Ramos (cell line): ENCODE data around the gene TULP4.

Experiments
- in situ Hi-C: fragments of 300-500 bp; cut with MboI; formaldehyde crosslinking; loops from one replicate; pipeline ENCODE4 v1.14.3; 2022; ENCODE audit warnings: low sequenced_read_pairs; ENCODE audit not compliant: unreplicated experiment

TULP4 gene

DNA sequence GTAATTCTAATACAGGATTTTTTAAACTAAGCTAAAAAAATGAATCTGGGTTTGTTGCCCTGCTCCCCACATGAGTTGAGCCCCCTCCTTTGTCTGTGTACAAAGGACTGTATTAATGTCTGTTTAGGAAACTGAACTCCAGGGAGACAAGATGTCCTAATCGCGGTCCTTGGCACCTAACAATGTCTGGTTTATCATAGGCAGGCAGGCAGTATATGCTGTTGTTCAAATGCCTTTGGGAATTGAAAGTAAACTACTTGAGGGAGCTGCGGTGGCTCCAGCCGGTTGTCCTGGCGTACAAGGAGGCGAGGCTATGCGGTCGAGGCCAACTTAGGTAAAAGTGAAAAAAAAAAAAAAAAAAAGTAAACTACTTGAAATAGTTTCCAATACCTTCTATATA, 98.5 kb downstream of the TULP4 start:
- in situ Hi-C loops = no loop called here

- in situ Hi-C loops = no loop called here
Observed at GRCh38 chr6:158411998-158412397, 99.7 kb downstream of the TULP4 start.

DNA sequence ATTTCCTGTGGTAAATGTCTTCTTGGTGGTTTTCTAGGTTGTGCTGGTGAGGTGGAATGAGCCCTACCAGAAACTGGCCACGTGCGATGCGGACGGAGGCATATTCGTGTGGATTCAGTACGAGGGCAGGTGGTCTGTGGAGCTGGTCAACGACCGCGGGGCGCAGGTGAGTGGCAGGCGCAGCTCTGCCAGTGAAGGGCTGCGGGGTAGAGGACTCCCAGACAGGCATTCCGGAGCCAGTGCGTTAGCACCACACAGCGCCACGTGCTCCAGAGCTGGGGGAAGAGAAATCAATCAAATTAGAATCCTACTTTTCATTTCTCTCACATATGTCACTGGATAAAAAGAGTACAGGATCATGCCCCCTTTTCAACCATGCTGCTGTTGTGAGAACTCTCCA, 100.8 kb downstream of the TULP4 start:
- in situ Hi-C loops = no loop called here

- in situ Hi-C loops = no loop called here
Observed at GRCh38 chr6:158413814-158414565, 101.7 kb downstream of the TULP4 start.

DNA sequence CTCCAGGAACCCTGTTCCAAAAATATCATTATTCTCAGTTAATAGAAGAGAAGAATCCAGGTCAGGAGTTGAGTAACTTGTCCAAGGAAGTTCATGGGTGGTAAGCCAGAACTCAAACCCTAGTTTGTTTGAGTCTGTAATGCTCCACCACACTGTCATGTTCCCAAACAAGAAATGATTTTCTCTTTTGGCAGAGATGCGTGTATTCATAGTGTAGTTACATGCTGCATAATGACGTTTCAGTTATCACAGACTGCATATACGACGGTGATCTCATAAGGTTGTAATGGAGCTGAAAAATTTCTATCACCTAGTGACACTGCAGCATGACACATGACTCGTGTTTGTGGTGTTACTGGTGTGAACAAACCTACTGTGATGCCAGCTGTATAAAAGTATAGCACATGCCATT, 102.6 kb downstream of the TULP4 start:
- in situ Hi-C loops = no loop called here

DNA sequence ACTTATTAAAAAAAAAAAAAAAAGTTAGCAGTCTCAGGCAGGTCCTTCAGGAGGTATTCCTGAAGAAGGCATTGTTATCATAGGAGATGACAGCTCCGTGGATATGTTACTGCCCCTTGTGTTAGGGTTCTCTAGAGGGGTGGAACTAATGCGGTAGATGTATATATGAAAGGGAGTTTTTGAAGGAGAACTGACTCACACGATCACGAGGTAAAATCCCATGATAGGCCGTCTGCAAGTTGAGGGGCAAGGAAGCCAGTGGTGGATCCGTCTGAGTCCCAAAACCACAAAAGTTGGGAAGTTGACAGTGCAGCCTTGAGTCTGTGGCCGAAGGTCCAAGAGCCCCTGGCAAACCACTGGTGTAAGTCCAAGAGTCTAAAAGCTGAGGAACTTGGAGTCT, 103.4 kb downstream of the TULP4 start:
- in situ Hi-C loops = no loop called here

- in situ Hi-C loops = no loop called here
Observed at GRCh38 chr6:158416883-158417759, 104.9 kb downstream of the TULP4 start.

- in situ Hi-C loops = no loop called here
Observed at GRCh38 chr6:158417760-158418098, 105.5 kb downstream of the TULP4 start.

DNA sequence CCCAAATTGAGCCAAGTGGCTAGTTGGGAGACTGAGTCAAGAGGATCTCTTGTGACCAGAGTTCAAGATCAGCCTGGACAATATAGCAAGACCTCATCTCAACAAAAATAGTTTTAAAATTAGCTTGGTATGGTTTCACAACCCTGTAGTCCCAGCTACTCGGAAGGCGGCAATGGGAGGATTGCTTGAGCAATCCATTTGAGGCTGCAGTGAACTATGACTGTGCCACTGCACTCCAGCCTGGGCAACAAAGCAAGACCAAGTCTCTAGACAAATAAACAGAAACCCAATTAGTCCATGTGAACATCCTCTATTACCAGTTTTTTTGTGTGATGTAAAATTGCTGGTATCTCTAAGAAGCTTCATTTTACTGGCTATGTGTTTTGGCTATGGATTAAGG, 106.2 kb downstream of the TULP4 start:
- in situ Hi-C loops = no loop called here

DNA sequence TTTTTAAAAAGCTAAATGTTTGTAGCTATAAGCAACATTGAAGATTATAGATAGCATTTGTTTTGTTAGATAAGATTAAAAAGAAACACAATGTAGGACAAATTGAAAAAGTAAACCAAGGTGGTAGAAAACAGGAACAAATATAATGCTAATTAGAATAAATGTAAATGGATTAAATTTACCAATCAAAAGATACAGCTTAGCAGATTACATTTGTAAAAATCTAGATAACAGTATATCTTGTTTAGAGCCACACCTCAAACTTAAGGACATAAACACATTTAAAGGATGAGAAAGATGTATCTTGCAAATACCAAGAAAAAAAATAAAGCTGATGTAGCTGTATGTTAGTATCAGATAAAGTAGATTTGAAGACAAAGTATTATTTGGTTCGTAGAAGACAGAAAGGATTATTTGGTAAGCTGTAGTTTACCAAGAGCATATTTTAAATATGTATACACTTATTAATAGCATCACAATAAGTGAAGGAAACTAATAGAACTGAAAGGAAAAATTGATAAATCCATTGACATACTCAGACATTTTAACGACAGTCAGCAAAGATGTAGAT, 107.2 kb downstream of the TULP4 start:
- in situ Hi-C loops = no loop called here

DNA sequence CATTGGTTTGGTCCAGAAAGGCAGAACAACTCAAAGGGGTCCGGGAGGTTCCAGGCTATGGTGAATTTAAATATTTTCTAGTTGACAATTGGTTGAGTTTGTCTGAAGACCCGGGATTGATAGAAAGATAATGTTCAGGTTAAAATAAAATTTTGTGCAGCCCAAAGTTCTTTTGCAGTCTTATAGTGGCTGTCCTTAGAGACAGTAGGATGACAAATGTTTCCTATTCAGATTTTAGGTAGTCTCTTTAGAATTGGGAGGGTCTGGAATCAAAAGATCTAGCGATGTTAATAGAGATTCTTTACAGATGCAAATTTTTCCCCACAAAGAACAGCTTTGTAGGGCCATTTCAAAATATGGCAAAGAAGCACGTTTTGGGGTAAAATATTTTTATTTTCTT, 109.1 kb downstream of the TULP4 start:
- in situ Hi-C loops = no loop called here

DNA sequence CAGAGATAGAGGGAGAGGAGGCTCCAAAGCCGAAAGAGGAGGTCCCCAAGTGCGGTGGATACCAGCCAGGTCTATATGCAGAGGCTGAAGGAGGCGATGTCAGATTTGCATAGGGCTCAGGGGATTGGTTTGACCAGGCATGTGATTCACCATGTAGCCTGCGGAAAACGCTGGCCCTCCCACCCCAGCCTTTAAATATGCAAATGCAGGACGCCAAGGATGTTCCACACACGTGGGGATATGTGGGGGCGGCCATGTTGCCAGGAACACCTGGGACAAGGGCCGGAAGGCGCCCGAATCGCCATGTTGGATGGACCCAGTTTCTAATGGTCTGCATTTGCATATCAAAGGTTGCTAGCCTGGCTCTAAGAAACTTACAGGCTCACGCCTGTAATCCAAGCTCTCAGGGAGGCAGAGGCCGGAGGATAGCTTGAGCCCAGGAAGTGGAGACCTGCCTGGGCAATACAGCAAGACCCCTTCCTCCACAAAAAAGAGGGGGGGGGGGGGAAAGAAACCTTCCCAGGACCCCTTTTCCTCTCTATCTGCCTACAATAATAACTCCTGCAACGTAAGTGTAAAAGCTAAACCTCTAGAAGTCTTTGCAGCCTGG, 110.5 kb downstream of the TULP4 start:
- in situ Hi-C loops = no loop called here

DNA sequence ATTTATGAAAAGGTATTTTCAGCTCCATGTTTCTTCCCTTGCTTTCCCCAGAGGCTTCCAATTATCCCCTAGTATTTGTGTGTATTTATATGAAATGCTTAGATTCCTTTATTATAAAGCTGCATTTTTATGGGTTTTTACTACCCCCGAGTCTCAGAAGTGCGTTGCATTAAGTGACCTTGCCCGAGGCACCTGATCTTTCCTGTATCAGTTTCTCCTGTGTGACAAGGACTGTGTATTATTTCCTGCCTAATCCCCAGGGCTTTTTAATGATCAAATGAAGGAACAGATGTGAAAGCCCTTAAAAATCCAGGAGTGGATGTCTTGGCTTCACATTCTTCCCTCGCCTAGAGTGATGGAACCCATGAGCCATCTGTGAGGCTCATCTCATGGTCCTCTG, 118.8 kb downstream of the TULP4 start:
- in situ Hi-C loops = no loop called here

DNA sequence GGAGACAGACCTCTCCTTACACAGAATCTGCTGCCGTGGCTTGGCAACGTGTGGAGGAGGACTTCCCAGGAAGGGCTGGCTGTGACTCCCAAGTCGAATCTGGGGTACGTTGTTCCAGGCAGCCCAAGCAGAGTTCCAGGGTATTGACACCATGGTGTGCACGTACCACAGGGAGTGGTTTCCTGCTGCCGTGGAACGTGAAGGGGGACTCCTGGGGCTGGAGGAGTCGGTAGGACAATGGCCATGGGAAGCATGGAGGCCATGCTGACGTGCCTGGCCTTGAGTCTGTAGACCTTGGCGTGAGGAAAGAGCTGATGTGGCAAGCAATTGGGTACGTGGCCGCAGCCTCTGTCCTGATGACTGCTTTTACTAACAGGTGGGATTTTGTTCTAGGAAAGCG, 119.3 kb downstream of the TULP4 start:
- in situ Hi-C loops = no loop called here

GRCh38 chr6:158437571-158437970, 125.3 kb downstream of the TULP4 start:
- in situ Hi-C loops = no loop called here

GRCh38 chr6:158438226-158438625, 126.0 kb downstream of the TULP4 start:
- in situ Hi-C loops = no loop called here

GRCh38 chr6:158439255-158439654, 127.0 kb downstream of the TULP4 start:
- in situ Hi-C loops = no loop called here

GRCh38 chr6:158441716-158442215, 129.5 kb downstream of the TULP4 start:
- in situ Hi-C loops = no loop called here

DNA sequence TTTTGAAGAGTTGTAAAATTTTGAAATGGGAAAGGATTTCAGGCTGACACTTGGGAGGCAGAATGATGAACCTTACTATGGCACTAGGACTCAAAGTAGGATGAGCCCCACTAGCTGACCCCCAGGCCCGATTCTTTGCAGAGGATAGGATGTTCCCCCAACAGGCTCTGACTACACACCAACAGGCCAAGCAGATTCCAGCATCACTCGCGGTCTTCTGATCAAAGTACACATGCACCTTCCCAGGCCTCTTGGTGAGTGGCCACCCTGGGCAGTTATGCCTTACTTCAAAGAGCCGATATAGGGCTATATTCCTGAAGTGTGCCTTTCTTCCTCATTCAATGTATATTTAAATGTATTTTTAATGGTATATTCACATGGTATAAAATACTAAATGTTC, 130.0 kb downstream of the TULP4 start:
- in situ Hi-C loops = no loop called here

- in situ Hi-C loops = no loop called here
Observed at GRCh38 chr6:158445426-158446085, 133.3 kb downstream of the TULP4 start.
